GM12864 (cell line): ENCODE results near the gene TSPY9.
"Not testable (repeated sequence)": the region's sequence is repeated elsewhere in the genome, so short reads cannot be mapped to it uniquely, and the experiment has no call there.

Experiments
- DNase-seq: peaks from one replicate; pipeline ENCODE4 v3.0.0-alpha.2; 2011; ENCODE audit warnings: low read depth
- H3K4me3 ChIP-seq: 2 replicates; pipeline ENCODE4 v1.5.1; 2011; ENCODE audit warnings: mild to moderate bottlenecking, low read depth, low read length, control low read depth

Gene TSPY9, protein sequence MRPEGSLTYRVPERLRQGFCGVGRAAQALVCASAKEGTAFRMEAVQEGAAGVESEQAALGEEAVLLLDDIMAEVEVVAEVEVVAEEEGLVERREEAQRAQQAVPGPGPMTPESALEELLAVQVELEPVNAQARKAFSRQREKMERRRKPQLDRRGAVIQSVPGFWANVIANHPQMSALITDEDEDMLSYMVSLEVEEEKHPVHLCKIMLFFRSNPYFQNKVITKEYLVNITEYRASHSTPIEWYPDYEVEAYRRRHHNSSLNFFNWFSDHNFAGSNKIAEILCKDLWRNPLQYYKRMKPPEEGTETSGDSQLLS

DNA sequence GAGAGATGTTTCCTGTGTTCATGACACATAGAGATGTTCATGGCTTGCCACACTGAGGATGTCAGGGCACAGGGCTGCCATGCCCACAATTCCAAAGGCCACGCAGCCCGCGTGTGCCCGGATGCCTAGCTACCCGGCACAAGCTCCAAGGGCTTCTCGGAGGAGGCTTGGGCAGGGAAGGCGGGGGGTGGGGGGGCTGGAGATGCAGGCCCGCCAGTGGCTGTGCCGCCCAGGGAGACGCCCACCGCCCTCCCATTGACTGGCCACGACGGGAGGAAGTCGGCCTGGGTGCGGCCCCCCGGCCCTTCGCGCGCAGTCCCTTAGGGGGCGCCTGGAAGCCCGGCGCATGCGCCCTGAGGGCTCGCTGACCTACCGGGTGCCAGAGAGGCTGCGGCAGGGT is at the start of gene TSPY9:
Gene TSPY9, plus strand, starts transcription at position 301 of the 400 bp plus-strand sequence. Its CDS starts 46 bp downstream, at position 347.
- DNase-seq, result not testable (repeated sequence)

DNA sequence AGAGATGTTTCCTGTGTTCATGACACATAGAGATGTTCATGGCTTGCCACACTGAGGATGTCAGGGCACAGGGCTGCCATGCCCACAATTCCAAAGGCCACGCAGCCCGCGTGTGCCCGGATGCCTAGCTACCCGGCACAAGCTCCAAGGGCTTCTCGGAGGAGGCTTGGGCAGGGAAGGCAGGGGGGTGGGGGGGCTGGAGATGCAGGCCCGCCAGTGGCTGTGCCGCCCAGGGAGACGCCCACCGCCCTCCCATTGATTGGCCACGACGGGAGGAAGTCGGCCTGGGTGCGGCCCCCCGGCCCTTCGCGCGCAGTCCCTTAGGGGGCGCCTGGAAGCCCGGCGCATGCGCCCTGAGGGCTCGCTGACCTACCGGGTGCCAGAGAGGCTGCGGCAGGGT is 20.4 kb upstream of the TSPY9 start, which contains the start of gene TSPY1:
Gene TSPY1, plus strand, starts transcription at position 301 of the 400 bp plus-strand sequence. Its CDS starts 46 bp downstream, at position 347.
- not testable (repeated sequence) for H3K4me3 ChIP-seq, DNase-seq

More for the DNA sequence above, at the start of gene TSPY9:
- H3K4me3 ChIP-seq, result not testable (repeated sequence)

DNA sequence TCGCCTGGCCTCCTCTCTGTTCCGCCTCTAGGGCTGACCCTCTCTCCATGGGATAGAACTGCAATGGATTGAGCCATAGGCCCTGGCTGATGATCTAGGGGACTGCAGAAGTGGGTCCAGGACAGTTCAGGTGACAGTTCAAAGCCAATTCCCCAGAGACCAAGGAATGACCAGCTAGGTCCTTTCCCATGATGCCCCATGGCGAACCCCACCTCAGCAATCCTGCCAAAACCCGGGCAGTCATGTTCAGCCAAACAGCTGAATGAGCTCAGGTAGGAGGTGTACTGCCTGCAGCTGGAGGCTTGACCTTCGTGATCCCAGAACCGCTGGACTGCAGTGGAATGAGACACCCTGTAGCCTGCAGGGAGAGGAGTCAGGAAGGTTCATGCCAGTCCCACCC is 17.3 kb downstream of the TSPY9 start:
- H3K4me3 ChIP-seq, DNase-seq: not testable (repeated sequence)

DNA sequence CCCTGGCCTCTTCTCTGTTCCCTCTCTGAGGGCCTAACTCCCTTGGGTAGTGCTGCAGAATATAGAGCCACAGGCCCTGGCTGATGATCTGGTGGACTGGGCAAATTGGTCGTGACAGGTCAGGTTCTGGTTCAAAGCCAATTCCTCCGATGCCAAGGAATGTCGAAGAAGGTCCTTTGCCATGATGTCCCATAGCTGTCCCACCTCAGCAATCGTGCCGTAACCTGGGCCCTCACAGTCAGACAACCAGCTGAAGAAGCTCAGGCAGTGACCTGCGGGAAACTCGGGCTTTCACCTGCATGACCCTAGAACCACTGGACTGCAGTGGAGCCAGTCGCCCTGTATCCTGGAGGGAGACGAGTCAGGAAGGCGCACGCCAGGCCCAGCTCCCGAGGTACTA is 29.2 kb downstream of the TSPY9 start:
- not testable (repeated sequence) for H3K4me3 ChIP-seq, DNase-seq

DNA sequence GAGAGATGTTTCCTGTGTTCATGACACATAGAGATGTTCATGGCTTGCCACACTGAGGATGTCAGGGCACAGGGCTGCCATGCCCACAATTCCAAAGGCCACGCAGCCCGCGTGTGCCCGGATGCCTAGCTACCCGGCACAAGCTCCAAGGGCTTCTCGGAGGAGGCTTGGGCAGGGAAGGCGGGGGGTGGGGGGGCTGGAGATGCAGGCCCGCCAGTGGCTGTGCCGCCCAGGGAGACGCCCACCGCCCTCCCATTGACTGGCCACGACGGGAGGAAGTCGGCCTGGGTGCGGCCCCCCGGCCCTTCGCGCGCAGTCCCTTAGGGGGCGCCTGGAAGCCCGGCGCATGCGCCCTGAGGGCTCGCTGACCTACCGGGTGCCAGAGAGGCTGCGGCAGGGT is 40.5 kb downstream of the TSPY9 start, which contains the start of gene TSPY10:
Gene TSPY10, plus strand, starts transcription at position 301 of the 400 bp plus-strand sequence. Its CDS starts 46 bp downstream, at position 347.
- not testable (repeated sequence) for DNase-seq, H3K4me3 ChIP-seq
